Left hindlimb (tissue), 1 donor: ENCODE data around the gene TRABD2B.

Experiments
- DNase-seq: peaks from one replicate; pipeline ENCODE4 v3.0.0-alpha.2; 2018

The TRABD2B gene

GRCh38 chr1:47766832-47767740 is 230.1 kb downstream of the TRABD2B start:
- no peak for DNase-seq

- DNase-seq = peak; percentile 17
Measured at GRCh38 chr1:47765742-47766485, 231.3 kb downstream of the TRABD2B start.

- DNase-seq = peak; percentile 51
Measured at GRCh38 chr1:47765236-47765635, 231.9 kb downstream of the TRABD2B start.

GRCh38 chr1:47764461-47765046 is 232.6 kb downstream of the TRABD2B start:
- DNase-seq = peak; percentile 29

GRCh38 chr1:47763591-47764171 is 233.5 kb downstream of the TRABD2B start:
- DNase-seq = peak; percentile 46

- DNase-seq = peak; percentile 11
Measured at GRCh38 chr1:47761974-47762373, 235.2 kb downstream of the TRABD2B start.

GRCh38 chr1:47761201-47761930 is 235.8 kb downstream of the TRABD2B start:
- peak; percentile 40 for DNase-seq

- DNase-seq = peak; percentile 28
Measured at GRCh38 chr1:47759936-47760629, 237.1 kb downstream of the TRABD2B start.

GRCh38 chr1:47759251-47759935 is 237.8 kb downstream of the TRABD2B start:
- peak; percentile 16 for DNase-seq

GRCh38 chr1:47758341-47759250 is 238.6 kb downstream of the TRABD2B start:
- peak; percentile 47 for DNase-seq

- DNase-seq = peak; percentile 18
Measured at GRCh38 chr1:47757226-47757975, 239.8 kb downstream of the TRABD2B start.

- DNase-seq = peak; percentile 31
Measured at GRCh38 chr1:47756411-47756810, 240.8 kb downstream of the TRABD2B start.

GRCh38 chr1:47756006-47756405 is 241.2 kb downstream of the TRABD2B start:
- no peak for DNase-seq

- DNase-seq = peak; percentile 22
Measured at GRCh38 chr1:47755101-47755990, 241.8 kb downstream of the TRABD2B start.

- peak; percentile 12 for DNase-seq
Measured at GRCh38 chr1:47754221-47754620, 243.0 kb downstream of the TRABD2B start.

GRCh38 chr1:47753808-47754207 is 243.4 kb downstream of the TRABD2B start:
- DNase-seq = no peak

- DNase-seq = peak; percentile 57
Measured at GRCh38 chr1:47752559-47752958, 244.6 kb downstream of the TRABD2B start.

- DNase-seq = peak; percentile 85
Measured at GRCh38 chr1:47751996-47752451, 245.2 kb downstream of the TRABD2B start.
